ENCODE measurements around the gene TEDDM1. TPM values are rescaled to one million over a fixed set of nuclear protein-coding genes. Genes with fewer than 3 reads are reported as not detected.

The TEDDM1 gene
- total RNA-seq, 1 donor from 2014 or later, result not detected

DNA sequence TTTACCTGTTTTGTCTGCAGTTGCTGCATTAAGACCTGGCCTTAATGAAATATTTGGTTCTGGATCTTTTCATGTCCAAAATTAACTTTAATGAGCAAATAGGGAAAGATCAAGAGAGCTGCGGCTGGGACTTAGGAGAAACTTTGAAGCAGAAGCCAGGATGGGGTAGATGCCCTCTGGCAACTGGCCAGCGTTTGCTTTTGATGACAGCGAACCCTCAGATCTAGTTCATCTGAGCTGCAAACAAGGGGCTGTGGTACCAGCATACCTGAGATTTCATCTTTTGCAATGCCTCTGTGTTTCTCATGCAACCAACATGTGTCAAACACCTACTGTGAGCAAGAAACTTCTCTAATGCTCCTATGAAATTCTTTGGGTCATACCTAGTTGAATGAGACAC lies 13.0 kb upstream of the TEDDM1 start:
- no peak for TF ChIP-seq CTCF (IDR thresholded peaks at IDR 0.05)
- Histone ChIP-seq H3K36me3 (no peaks in the 10 kb centered on the region), H3K4me1 (no peaks in the 10 kb centered on the region), H3K9me3 (no peaks in the 10 kb centered on the region), H3K27me3 (ENCODE audit: low read depth) (no peaks in the 10 kb centered on the region), H3K27ac (no peak overlapping the region), H3K4me3 (no peak overlapping the region)
- intact Hi-C loops (cut with DNase I), result no loop called here
- no peak for DNase-seq
- no peak for ATAC-seq

- intact Hi-C loops (cut with DNase I), result no loop called here
- H3K27me3 ChIP-seq (ENCODE audit: low read depth), result no peaks in the 10 kb centered on the region
- H3K4me1 ChIP-seq, result no peaks in the 10 kb centered on the region
- H3K27ac ChIP-seq, result no peak overlapping the region
- ATAC-seq (peak; percentile 41), DNase-seq (no peak)
- no peak for TF ChIP-seq CTCF (IDR thresholded peaks at IDR 0.05)
- H3K36me3 ChIP-seq, result no peaks in the 10 kb centered on the region
- no peaks in the 10 kb centered on the region for H3K9me3 ChIP-seq
- H3K4me3 ChIP-seq, result no peak overlapping the region
These were observed 10.3 kb upstream of the TEDDM1 start for GRCh38 chr1:182410620-182411273.

DNA sequence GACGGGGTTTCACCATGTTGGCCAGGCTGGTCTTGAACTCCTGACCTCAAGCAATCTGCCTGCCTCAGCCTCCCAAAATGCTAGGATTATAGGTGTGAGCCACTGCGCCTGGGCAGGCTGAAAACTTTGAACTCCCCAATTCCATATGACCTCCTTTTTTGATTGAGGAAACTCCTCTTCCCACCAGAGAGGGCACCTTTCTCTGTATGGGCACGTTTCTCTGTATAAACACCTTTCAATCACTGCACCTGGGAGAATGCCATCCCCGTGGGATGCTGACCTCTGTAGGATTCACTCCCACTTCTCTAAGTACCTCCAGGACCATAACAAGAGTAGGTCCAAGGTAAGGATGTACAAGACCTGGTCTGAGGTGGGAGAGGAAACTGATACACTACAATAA lies 9.7 kb upstream of the TEDDM1 start:
- DNase-seq, result no peak
- intact Hi-C loops (cut with DNase I), result no loop called here

DNA sequence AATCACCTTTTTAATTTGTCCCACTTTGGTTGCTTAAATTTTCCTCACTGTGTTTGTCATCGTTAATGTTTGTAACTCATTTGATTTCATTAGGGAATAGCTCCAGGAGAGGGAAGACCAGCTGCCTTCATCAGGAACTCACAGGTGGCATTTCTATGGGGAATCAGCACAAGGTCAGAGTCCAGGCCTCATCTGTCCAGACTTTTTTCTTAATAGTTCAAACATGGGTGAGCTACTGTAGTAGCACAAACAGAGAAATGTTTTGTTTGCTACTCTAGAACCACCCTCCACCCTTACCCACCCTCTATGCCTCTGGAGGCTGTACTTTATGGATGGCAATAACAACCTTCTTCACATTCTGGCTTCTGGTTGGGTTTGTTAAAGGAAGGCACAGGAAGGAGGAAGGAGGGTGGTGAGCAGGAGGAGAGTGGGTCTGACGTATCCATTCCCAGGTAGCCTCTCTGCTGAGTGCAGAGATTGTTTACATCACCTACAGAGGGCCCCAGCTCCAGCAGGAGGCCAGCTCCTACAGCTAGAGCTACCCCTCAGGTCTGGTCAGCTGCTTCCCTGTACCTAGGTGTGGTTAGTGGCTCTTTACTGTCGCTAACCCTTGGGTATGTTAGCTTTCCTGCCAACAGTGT lies 8.1 kb upstream of the TEDDM1 start:
- Histone ChIP-seq H3K4me1 (no peaks in the 10 kb centered on the region), H3K27me3 (ENCODE audit: low read depth) (no peaks in the 10 kb centered on the region), H3K36me3 (no peaks in the 10 kb centered on the region), H3K27ac (no peak overlapping the region), H3K9me3 (no peaks in the 10 kb centered on the region), H3K4me3 (no peak overlapping the region)
- intact Hi-C loops (cut with DNase I), result no loop called here
- TF ChIP-seq CTCF (IDR thresholded peaks at IDR 0.05), result no peak
- ATAC-seq (peak; percentile 54 to 84), DNase-seq (no peak)

More for the DNA sequence above, 9.7 kb upstream of the TEDDM1 start:
- no peak for TF ChIP-seq CTCF (IDR thresholded peaks at IDR 0.05)
- H3K4me3 ChIP-seq, result no peak overlapping the region
- no peaks in the 10 kb centered on the region for H3K27me3 ChIP-seq (ENCODE audit: low read depth)
- H3K36me3 ChIP-seq, result no peaks in the 10 kb centered on the region
- ATAC-seq, result no peak
- no peak overlapping the region for H3K27ac ChIP-seq
- H3K4me1 ChIP-seq, result no peaks in the 10 kb centered on the region
- H3K9me3 ChIP-seq, result no peaks in the 10 kb centered on the region

GRCh38 chr1:182407724-182408123 lies 7.3 kb upstream of the TEDDM1 start:
- no peaks in the 10 kb centered on the region for H3K9me3 ChIP-seq
- ATAC-seq, result no peak

More at GRCh38 chr1:182407724-182408123, 7.3 kb upstream of the TEDDM1 start:
- no peak overlapping the region for H3K4me3 ChIP-seq
- no peak for TF ChIP-seq CTCF (IDR thresholded peaks at IDR 0.05)
- no peaks in the 10 kb centered on the region for H3K4me1 ChIP-seq
- DNase-seq, result no peak
- no peaks in the 10 kb centered on the region for H3K27me3 ChIP-seq (ENCODE audit: low read depth)
- H3K36me3 ChIP-seq, result no peaks in the 10 kb centered on the region
- intact Hi-C loops (cut with DNase I), result no loop called here
- no peak overlapping the region for H3K27ac ChIP-seq
